Natural killer cell (primary cell): Measurements from ENCODE around the gene PVALEF. TPM values are rescaled to one million over a fixed set of nuclear protein-coding genes. Genes with fewer than 3 reads are reported as not detected.
"Not testable (repeated sequence)": the region's sequence is repeated elsewhere in the genome, so short reads cannot be mapped to it uniquely, and the experiment has no call there.

ENCODE experiments used
- ATAC-seq, 3 donors: fragments of 150-1000 bp in 2 of 3; fragments of 200-7000 bp in 1 of 3; cut with Tn5 transposase; 1 replicate in 1 of 3; 2 replicates in 2 of 3; pipeline ENCODE4 v1.10.0; 2021; ENCODE audit warnings: mild to moderate bottlenecking in 2 of 3, moderate library complexity in 2 of 3
- DNase-seq, 2 donors: peaks; one replicate each; pipeline versions ENCODE4 v3.0.0 to v3.0.0-alpha.2; 2013 to 2021; ENCODE audit warnings: mixed read lengths in 1 of 2
- H3K27ac ChIP-seq: one replicate; pipeline ENCODE4 v1.5.1; 2013; ENCODE audit warnings: mild to moderate bottlenecking, low read length
- H3K27me3 ChIP-seq: one replicate; pipeline ENCODE4 v1.6.1; 2013; ENCODE audit warnings: low read length; ENCODE audit not compliant: control insufficient read depth, insufficient read depth
- H3K36me3 ChIP-seq: one replicate; pipeline ENCODE4 v1.6.1; 2013; ENCODE audit warnings: low read length; ENCODE audit not compliant: control insufficient read depth, insufficient read depth
- H3K4me1 ChIP-seq: one replicate; pipeline ENCODE4 v1.6.1; 2013; ENCODE audit warnings: low read length; ENCODE audit not compliant: control insufficient read depth, insufficient read depth
- H3K4me3 ChIP-seq: one replicate; pipeline ENCODE4 v1.5.1; 2013; ENCODE audit warnings: low read length
- H3K9me3 ChIP-seq: one replicate; pipeline ENCODE4 v1.6.1; 2013; ENCODE audit warnings: low read length; ENCODE audit not compliant: control insufficient read depth, insufficient read depth
- H3K27ac Mint-ChIP-seq, 2 donors: one replicate each; pipeline ENCODE4 v1.8.0; 2022; ENCODE audit warnings: mild to moderate bottlenecking in 2 of 2, mixed read lengths in 2 of 2, moderate library complexity in 1 of 2
- H3K27me3 Mint-ChIP-seq, 2 donors: one replicate each; pipeline ENCODE4 v1.8.0; 2022; ENCODE audit warnings: low read depth in 2 of 2, mixed read lengths in 2 of 2
- H3K36me3 Mint-ChIP-seq: one replicate; pipeline ENCODE4 v1.8.0; 2022; ENCODE audit warnings: mixed read lengths
- H3K4me1 Mint-ChIP-seq, 2 donors: one replicate each; pipeline ENCODE4 v1.8.0; 2022; ENCODE audit warnings: mixed read lengths in 2 of 2
- H3K4me3 Mint-ChIP-seq: one replicate; pipeline ENCODE4 v1.8.0; 2022; ENCODE audit warnings: mild to moderate bottlenecking, moderate library complexity, mixed read lengths
- H3K9me3 Mint-ChIP-seq, 2 donors: one replicate each; pipeline ENCODE4 v1.8.0; 2022; ENCODE audit warnings: mixed read lengths in 2 of 2
- CTCF ChIP-seq: fragments of 200-600 bp; IDR thresholded peaks from one replicate; pipeline ENCODE4 v1.8.0; 2022; ENCODE audit warnings: antibody characterized with exemption
- WGBS: methylation state at CpG from one replicate; pipeline ENCODE4 v1.1.7; 2013; ENCODE audit warnings: missing lambda C conversion rate; ENCODE audit not compliant: insufficient coverage; 5-methylcytosine and 5-hydroxymethylcytosine counted together
- intact Hi-C: fragments of 100-400 bp; cut with micrococcal nuclease; formaldehyde crosslinking; loops from one replicate; pipeline ENCODE4 v1.14.2; 2022
- total RNA-seq, 4 donors: library from RNA; stranded (reverse); fragments of 120-200 nt in 1 of 4; gene quantifications; one replicate each; pipeline versions ENCODE4 v1.2.3 to v1.2.4, GENCODE V29; 2013 to 2022

The PVALEF gene
- total RNA-seq, 3 donors from 2014 or later (not counting 1 experiment from before 2014, with no cell fraction given): not detected

DNA sequence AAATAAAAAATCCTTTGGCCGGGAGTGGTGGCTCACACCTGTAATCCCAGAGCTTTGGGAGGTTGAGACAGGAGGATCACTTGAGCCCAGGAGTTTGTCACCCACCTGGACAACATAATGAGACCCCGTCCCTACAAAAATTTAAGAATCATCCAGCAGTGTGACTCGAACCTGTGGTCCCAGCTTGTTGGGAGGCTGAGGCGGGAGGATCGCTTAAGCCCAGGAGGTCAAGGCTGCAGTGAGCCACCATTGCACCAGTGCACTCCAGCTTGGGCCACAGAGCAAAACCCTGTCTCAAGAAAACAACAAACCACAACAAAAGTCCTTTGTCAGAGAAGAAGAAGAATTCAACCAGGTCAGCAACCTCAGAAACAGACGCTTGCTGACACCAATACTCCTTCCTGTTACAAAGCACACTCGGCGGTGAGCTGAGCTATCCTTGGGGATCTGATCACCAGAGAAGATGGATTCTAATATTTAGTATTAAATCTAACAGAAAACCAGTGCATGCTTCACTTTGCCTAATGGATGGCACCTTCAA is 12.9 kb upstream of the PVALEF start:
- Histone ChIP-seq H3K4me3 (no peak overlapping the region), H3K9me3 (no peaks in the 10 kb centered on the region), H3K36me3 (no peaks in the 10 kb centered on the region), H3K4me1 (peaks cover 23% of the 10 kb centered on the region), H3K27ac (no peak overlapping the region), H3K27me3 (no peaks in the 10 kb centered on the region)
- Mint-ChIP-seq H3K4me1 (peaks cover 8 to 22% of the 10 kb centered on the region in 2 donors), H3K9me3 (no peaks in the 10 kb centered on the region), H3K4me3 (no peak overlapping the region), H3K36me3 (no peaks in the 10 kb centered on the region), H3K27ac (no peak overlapping the region), H3K27me3 (no peaks in the 10 kb centered on the region)
- intact Hi-C loops: no loop called here
- WGBS: 52% methylated on average over 6 of the region's 8 CpGs
- no peak for DNase-seq
- no peak for ATAC-seq
- TF ChIP-seq CTCF: no peak

- Histone ChIP-seq H3K27ac (no peak overlapping the region), H3K4me3 (no peak overlapping the region), H3K27me3 (no peaks in the 10 kb centered on the region), H3K36me3 (no peaks in the 10 kb centered on the region), H3K4me1 (peaks cover 23% of the 10 kb centered on the region), H3K9me3 (no peaks in the 10 kb centered on the region)
- intact Hi-C loops: no loop called here
- peak in 1 of 2 donors; percentile 40 for DNase-seq
- no peak for TF ChIP-seq CTCF
- Mint-ChIP-seq H3K27ac (no peak overlapping the region), H3K9me3 (no peaks in the 10 kb centered on the region), H3K36me3 (no peaks in the 10 kb centered on the region), H3K27me3 (no peaks in the 10 kb centered on the region), H3K4me1 (peaks cover 8 to 22% of the 10 kb centered on the region in 2 donors), H3K4me3 (no peak overlapping the region)
- WGBS: 92% methylated on average over 17 of the region's 17 CpGs
- no peak for ATAC-seq
These were observed 11.9 kb upstream of the PVALEF start for GRCh38 chr17:81153340-81153803.

DNA sequence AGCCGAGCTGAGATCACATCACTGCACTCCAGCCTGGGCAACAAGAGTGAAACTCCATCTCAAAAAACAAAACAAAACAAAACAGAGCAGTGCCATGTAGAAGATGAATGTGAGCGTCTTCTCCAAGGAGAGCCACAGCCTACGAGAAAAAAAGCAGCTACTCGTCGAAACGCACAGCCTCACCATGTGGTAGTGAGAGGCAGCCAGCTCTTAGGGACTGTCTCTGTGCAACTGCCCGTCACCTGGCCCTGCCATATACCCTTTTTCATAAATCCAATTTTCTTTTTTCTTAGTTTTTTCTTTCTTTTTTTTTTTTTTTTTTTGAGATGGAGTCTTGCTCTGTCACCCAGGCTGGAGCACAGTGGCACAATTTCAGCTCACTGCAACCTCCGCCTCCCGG is 11.3 kb upstream of the PVALEF start:
- intact Hi-C loops, H3K27ac ChIP-seq, H3K9me3 ChIP-seq, H3K9me3 Mint-ChIP-seq, H3K27me3 Mint-ChIP-seq, H3K27me3 ChIP-seq, H3K27ac Mint-ChIP-seq, DNase-seq, H3K36me3 ChIP-seq, H3K4me3 ChIP-seq, ATAC-seq, H3K36me3 Mint-ChIP-seq, H3K4me3 Mint-ChIP-seq: not testable (repeated sequence)
- H3K4me1 Mint-ChIP-seq: peaks cover 8 to 24% of the 10 kb centered on the region in 2 donors
- WGBS: 93% methylated on average over 8 of the region's 9 CpGs
- peaks cover 21% of the 10 kb centered on the region for H3K4me1 ChIP-seq

DNA sequence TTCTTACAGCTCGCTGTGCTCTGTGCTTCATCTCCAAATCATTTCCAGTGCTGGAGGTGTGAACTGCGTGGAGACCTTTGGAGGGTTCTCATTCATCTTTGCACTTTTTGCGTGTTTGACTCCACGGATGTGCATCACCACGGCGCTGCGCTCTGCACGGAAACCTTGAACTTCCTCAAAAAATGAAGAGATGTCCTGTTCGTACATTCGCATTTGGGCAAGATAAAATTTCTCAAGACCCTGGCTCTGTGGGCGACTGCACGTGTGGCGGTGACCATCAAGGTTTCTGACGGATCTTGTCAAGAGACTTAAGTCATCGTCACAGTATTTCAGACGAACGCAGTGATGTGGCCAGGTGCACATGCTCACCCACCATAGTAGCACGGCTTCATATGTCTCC is 10.3 kb upstream of the PVALEF start:
- Histone ChIP-seq H3K27me3 (no peaks in the 10 kb centered on the region), H3K4me3 (no peak overlapping the region), H3K4me1 (peaks cover 21% of the 10 kb centered on the region), H3K36me3 (no peaks in the 10 kb centered on the region), H3K27ac (no peak overlapping the region), H3K9me3 (no peaks in the 10 kb centered on the region)
- ATAC-seq: no peak
- intact Hi-C loops: no loop called here
- Mint-ChIP-seq H3K4me1 (peaks cover 8 to 18% of the 10 kb centered on the region in 2 donors), H3K27me3 (no peaks in the 10 kb centered on the region), H3K27ac (no peak overlapping the region), H3K9me3 (no peaks in the 10 kb centered on the region), H3K36me3 (no peaks in the 10 kb centered on the region), H3K4me3 (no peak overlapping the region)
- DNase-seq: no peak
- TF ChIP-seq CTCF: no peak
- 91% methylated on average over 18 of the region's 18 CpGs for WGBS
